ENCODE data around the gene TXNIP.

TXNIP gene

GRCh38 chr1:146012703-146013558 is 16.6 kb upstream of the TXNIP start:
- peak; percentile 72 to 86 (median 84) for DNase-seq

GRCh38 chr1:146010126-146010738 is 13.9 kb upstream of the TXNIP start:
- DNase-seq = no peak

GRCh38 chr1:146007489-146008133 is 11.2 kb upstream of the TXNIP start:
- DNase-seq = no peak

- DNase-seq = peak in 3 of 4 experiments; percentile 12 to 62 (median 33)
Measured at GRCh38 chr1:146001709-146002108, 5.3 kb upstream of the TXNIP start.

DNA sequence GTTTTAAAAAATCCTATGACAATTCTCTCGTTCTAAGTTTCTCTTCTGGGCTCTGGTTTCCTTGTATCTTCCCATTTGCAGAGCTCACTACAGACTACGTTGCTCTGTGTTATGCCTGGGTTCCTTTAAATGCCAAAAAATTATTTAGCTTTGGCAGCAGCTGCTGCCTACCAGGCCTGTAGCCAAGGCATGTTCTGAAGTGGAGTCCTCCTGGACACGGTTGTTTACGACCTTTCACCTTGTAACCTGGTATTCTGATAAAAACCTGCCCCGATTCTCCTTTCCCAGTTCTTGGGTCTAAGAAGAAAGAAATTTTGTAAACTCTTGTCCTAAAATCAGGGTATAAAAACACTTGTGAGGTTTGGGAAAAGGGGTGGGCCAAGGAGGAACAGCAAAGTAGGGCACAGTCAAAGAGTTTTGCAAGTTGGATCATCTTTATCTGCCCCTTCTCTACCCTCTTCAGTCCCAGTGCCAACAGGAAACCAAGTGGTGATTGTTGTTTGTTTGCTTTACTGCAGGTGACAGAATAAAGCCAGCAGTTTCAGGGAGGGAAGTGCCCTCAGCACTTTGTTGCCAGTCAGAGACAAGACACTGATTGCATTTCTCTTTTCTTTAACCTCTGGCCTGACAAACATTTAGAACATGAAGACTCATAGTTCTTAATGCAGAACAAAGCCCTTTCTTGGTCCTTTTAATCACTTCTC is 3.1 kb upstream of the TXNIP start:
- peak; percentile 47 to 81 (median 70) for DNase-seq

GRCh38 chr1:145997718-145998023 is 1.3 kb upstream of the TXNIP start:
- DNase-seq = no peak

GRCh38 chr1:145997016-145997717 is 788 bp upstream of the TXNIP start:
- peak; percentile 31 to 52 (median 44) for DNase-seq

DNA sequence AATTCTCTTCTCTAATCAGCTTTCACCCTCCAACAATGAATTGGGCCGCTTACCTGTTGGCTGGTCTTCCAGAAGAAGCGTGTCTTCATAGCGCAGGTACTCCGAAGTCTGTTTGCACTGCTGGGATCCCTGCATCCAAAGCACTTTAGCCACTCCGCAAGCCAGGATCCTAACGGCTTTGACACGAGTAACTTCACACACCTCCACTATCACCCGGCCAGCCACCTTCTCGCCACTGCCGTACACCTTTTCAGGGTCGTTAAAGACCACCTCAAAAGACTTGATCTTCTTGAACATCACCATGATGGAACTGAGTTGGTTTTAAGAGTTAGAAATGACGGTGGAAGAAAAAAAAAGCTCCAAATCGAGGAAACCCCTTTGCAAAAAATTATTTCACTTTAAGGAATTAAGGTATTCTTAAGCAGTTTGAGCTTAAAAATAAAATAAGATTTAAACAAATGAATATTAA is 381 bp downstream of the TXNIP start:
- peak in 2 of 4 experiments; percentile 23 to 41 for DNase-seq

- peak in 3 of 4 experiments; percentile 36 to 51 (median 45) for DNase-seq
Measured at GRCh38 chr1:145995148-145995881, 1.1 kb downstream of the TXNIP start.

DNA sequence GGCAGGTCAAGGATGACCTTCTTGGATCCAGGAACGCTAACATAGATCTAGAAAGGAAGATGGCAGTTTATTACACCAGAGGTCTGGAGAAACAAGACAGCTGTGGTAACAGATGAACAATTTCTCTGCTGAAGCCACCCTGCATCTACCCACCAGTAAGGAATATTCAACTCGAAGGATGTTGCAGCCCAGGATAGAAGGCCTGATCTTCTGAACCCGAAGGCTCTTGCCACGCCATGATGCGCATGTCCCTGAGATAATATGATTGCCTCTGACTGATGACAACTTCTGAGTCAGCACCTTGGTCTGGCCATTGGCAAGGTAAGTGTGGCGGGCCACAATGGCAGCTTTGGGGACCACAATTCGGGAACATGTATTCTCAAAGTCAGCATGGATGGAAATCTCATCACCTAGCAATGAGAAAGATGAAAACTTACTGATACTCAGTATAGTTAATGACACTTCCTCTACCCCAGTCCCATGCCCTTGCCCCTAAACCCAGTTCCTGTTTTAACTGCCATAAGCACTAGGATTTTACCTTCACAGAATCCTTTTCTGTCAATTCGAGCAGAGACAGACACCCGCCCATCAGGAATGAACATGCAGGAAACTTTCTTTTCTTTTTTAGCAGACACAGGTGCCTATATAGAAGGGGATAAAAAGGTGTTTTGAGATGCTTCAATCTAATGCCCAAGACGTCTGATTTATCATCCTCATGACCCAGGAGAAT is 1.8 kb downstream of the TXNIP start:
- peak; percentile 12 to 61 (median 50) for DNase-seq

- peak in 2 of 4 experiments; percentile 34 to 42 for DNase-seq
Measured at GRCh38 chr1:145993618-145994390, 2.6 kb downstream of the TXNIP start.

DNA sequence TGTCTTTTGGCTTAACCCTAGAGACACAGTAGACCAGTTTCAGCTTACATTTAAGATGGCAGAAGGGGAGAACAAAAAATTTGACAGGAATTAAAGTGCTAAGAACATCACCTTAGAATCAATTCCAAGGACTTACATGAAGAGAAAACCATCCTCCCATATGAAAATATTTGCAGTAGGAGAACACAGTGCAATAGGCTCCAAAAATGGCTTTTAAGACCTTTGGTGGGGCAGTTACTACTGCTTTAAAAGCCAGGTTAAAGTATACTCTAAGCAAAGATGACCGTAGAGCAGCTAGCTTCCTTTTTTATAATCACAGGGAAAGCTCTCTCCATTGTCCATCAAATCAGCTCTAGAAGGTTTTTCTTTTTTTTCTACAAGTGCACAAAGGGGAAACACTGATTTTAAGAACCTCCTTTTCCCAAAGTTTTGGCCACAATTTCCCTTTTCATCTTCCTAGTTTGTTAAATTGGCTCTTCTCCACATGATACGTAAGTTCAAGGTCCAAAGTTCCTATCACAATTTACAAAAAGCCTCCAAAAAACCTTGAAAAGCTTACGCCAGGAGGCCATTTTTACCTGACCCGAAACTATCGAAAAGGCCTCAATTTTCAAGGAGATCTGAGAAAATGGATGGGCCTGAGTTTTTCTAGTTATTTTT is 3.3 kb downstream of the TXNIP start:
- DNase-seq = peak in 2 of 4 experiments; percentile 41 to 48

DNA sequence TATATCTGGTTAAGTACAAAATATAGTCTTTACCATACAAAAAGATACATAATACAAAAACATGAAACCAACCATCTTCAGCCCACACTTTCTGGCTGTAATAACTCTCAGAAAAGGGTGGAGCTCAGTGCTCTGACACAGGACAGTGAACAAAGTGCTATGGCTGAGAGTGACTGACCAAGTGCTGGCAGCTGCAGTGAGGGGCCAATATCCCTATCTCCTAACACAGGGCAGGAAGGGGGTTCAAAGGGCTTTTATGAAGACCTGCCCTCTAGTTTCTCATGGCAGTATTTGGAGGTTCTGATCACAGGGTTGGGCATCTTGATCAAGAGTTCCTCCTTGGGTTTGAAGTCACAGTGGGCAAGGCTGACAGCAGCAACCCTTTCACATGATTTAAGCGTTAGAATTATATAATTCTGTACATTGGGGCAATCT is 3.9 kb downstream of the TXNIP start:
- no peak for DNase-seq

DNA sequence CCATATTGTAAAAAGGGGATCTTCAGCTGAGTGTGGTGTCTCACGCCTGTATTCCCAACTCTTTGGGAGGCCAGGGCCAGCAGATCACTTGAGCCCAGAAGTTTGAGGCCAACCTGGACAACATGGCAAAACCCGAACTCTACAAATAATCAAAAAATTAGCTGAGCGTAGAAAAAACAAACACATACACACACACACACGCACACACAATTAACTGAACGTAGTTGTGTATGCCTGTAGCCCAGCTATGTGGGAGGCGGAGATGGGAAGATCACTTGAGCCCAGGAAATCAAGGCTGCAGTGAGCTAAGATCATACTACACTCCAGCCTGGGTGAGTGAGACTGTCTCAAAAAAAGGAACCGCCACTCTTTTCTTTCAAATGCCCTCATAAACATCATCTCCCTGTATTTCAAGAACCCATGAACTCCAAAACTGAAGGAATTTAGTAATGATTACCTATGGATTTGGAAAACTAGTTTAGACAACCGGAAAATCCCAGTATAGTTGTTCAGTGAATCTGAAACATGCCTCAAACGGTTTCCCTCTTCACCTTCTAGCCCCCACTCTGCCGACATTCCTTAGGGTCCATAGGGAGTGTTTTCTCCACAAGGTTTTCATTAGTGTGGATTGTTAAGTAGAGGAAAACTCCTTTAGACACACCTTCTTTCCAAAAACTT is 4.5 kb downstream of the TXNIP start:
- peak; percentile 45 to 63 (median 56) for DNase-seq

- DNase-seq = peak in 1 of 4 experiments; percentile 45
Measured at GRCh38 chr1:145990249-145990855, 6.0 kb downstream of the TXNIP start.

DNA sequence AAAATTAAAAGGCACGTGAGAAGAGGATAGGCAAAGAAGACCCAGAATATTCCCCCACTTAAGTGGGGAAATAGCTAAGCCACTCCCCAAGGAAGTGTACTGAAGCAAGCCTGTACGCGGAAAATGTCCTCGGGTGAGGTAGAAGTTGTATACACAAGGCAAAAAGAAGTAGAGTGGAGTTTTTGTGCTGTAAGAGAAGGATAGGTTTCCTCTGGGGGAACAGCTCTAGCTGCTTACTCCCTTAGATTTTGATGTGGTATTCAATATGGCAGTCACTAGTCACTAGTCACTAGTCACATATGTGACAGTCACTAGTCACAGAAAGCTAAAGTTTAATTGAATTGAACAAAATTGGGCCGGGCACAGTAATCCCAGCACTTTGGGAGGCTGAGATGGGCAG is 7.6 kb downstream of the TXNIP start:
- DNase-seq = peak in 1 of 4 experiments; percentile 36

DNA sequence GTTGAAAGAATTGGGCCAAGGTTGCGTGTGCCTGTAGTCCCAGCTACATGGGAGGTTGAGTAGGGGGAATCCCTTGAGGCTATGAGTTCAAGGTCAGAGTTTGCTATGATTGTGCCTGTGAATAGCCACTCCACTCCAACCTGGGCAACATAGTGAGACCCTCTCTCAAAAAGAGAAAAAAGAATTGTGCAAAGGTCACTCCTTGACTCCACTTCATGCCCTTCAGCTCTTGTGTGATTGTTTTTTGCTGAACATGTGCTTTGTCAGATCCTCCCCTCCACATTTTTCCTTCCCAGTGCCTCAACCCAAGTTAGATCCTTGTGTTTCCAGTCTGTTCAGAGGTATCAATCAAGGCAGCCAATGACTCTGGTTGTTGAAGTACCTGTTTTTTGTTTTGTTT is 8.5 kb downstream of the TXNIP start:
- no peak for DNase-seq

DNA sequence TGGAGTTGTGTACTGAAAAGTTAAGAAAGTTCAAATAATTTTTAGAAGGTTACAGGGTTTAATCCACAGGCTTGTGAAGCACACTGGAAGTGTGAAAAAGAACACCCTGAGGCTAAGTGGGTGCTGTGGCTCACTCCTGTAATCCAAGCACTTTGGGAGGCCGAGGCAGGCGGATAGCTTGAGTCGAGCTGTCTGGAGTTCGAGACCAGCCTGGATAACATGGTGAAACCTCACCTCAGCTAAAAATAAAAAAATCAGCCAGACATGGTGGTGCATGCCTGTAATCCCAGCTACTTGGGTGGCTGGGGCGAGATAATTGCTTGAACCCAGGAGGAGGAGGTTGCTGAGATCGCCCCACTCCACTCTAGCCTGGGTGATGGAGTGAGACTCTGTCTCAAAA is 9.8 kb downstream of the TXNIP start:
- no peak for DNase-seq
